B cell (primary cell): ENCODE results near the gene STAT4.

ENCODE experiments used
- EZH2 ChIP-seq: IDR thresholded peaks from 2 replicates; pipeline ENCODE4 v1.6.1; 2012; ENCODE audit warnings: borderline replicate concordance, low read depth, mild to moderate bottlenecking, moderate library complexity, low read length; ENCODE audit not compliant: insufficient read depth, poor library complexity, severe bottlenecking
- TF ChIP-seq, protein P1 (sequence below): fragments of 200-600 bp; IDR thresholded peaks from one replicate; pipeline ENCODE4 v1.8.0; 2022; ENCODE audit warnings: antibody characterized with exemption, mild to moderate bottlenecking

DNA sequence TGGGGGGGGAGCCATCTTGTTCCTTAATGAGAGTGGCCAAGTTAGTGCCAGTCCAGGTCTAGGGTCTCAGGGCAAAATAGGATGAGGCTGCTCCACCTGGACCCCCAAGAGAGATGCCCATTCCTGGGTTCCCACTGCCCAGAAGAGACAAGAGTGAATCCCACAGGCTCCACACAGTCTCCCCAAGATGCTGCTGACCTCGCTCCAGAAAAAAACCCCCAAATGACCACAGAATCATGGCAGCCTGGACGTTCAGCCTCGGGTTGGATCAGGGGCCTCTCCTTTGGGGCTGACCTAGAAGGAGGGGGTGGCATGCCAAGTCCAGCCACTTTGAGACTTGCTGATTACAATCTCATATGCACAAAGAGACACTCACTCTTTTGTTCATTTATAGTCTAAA is 161.9 kb downstream of the STAT4 start:
- TF ChIP-seq, protein P1, sequence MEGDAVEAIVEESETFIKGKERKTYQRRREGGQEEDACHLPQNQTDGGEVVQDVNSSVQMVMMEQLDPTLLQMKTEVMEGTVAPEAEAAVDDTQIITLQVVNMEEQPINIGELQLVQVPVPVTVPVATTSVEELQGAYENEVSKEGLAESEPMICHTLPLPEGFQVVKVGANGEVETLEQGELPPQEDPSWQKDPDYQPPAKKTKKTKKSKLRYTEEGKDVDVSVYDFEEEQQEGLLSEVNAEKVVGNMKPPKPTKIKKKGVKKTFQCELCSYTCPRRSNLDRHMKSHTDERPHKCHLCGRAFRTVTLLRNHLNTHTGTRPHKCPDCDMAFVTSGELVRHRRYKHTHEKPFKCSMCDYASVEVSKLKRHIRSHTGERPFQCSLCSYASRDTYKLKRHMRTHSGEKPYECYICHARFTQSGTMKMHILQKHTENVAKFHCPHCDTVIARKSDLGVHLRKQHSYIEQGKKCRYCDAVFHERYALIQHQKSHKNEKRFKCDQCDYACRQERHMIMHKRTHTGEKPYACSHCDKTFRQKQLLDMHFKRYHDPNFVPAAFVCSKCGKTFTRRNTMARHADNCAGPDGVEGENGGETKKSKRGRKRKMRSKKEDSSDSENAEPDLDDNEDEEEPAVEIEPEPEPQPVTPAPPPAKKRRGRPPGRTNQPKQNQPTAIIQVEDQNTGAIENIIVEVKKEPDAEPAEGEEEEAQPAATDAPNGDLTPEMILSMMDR = no peak
- no peak for TF ChIP-seq EZH2
